Panc1 (cell line): ENCODE measurements around the gene ABHD17A. TPM values are rescaled to one million over a fixed set of nuclear protein-coding genes. Genes with fewer than 3 reads are reported as not detected.
A peak's percentile ranks its signal among the peaks of the same experiment; 100 is the strongest.

Experiments
- ATAC-seq: fragments of 200-7000 bp; cut with Tn5 transposase; 2 replicates; pipeline ENCODE4 v1.9.1; 2020; ENCODE audit warnings: mild to moderate bottlenecking, moderate library complexity
- BruUV-seq: library from RNA; stranded (reverse); fragments of 400-500 nt; replicated peaks from 2 replicates; lab custom pipeline; 2021; lab: Mats Ljungman, UMichigan
- CTCF ChIA-PET: fragments of 300-600 bp; sonication (Branson Sonifier 250); formaldehyde crosslinking; loops from one replicate; lab custom pipeline; 2022; ENCODE audit warnings: antibody characterized with exemption; lab: Charles Lee
- POLR2A ChIA-PET: fragments of 300-600 bp; sonication (Branson Sonifier 250); formaldehyde crosslinking; loops from one replicate; lab custom pipeline; 2022; ENCODE audit warnings: antibody characterized with exemption; lab: Charles Lee
- DNase-seq: peaks from one replicate; pipeline ENCODE4 v3.0.0-alpha.2; 2010; ENCODE audit warnings: low read depth, low spot score
- H3K27ac ChIP-seq: 2 replicates; pipeline ENCODE4 v1.5.1; 2011; ENCODE audit warnings: mild to moderate bottlenecking, low read length, inconsistent platforms
- H3K27me3 ChIP-seq: fragments of 200-500 bp; sonication (Bioruptor generic); 2 replicates; pipeline ENCODE4 v1.6.0; 2014; ENCODE audit warnings: low read length, inconsistent platforms; ENCODE audit not compliant: control insufficient read depth, insufficient read depth
- H3K36me3 ChIP-seq: fragments of 200-500 bp; sonication (Bioruptor generic); 2 replicates; pipeline ENCODE4 v1.5.1; 2014; ENCODE audit warnings: inconsistent platforms, mild to moderate bottlenecking, low read length, moderate library complexity; ENCODE audit not compliant: control insufficient read depth, insufficient read depth
- H3K4me1 ChIP-seq: 2 replicates; pipeline ENCODE4 v1.5.1; 2011; ENCODE audit warnings: inconsistent platforms, mild to moderate bottlenecking, low read length, moderate library complexity; ENCODE audit not compliant: control insufficient read depth, insufficient read depth
- H3K4me3 ChIP-seq, 2 experiments: 2 replicates each; pipeline ENCODE4 v1.5.1; 2011 to 2012; ENCODE audit warnings: low read depth in 2 of 2, low read length in 2 of 2, mild to moderate bottlenecking in 2 of 2, inconsistent platforms in 1 of 2, moderate library complexity in 1 of 2
- H3K9me3 ChIP-seq: fragments of 200-500 bp; sonication (Bioruptor generic); 2 replicates; pipeline ENCODE4 v1.5.1; 2014; ENCODE audit warnings: low read depth, mild to moderate bottlenecking, inconsistent platforms, low read length, moderate library complexity; ENCODE audit not compliant: control insufficient read depth, insufficient read depth
- CTCF ChIP-seq: fragments of 450-650 bp; IDR thresholded peaks from 2 replicates; pipeline ENCODE4 v1.5.1; 2017; ENCODE audit warnings: mild to moderate bottlenecking
- POLR2AphosphoS5 ChIP-seq: IDR thresholded peaks from 2 replicates; pipeline ENCODE4 v1.6.1; 2012; ENCODE audit warnings: mild to moderate bottlenecking, low read depth, low read length, moderate library complexity
- SIN3A ChIP-seq: IDR thresholded peaks from 2 replicates; pipeline ENCODE4 v1.6.1; 2012; ENCODE audit warnings: low read depth, mild to moderate bottlenecking, low read length, moderate library complexity, borderline replicate concordance; ENCODE audit not compliant: insufficient read depth
- TCF7L2 ChIP-seq: IDR thresholded peaks from 2 replicates; pipeline ENCODE4 v1.6.1; 2011; ENCODE audit warnings: mild to moderate bottlenecking, low read depth, low read length, inconsistent platforms
- in situ Hi-C: cut with HindIII; loops from 2 replicates; pipeline ENCODE4 v1.10.0; 2016; ENCODE audit warnings: low sequenced_read_pairs, low pct_unique_long_range_greater_than_20kb
- intact Hi-C: fragments of 100-400 bp; cut with micrococcal nuclease; formaldehyde crosslinking; loops from one replicate; pipeline ENCODE4 v1.10.0; 2022; ENCODE audit not compliant: unreplicated experiment
- total RNA-seq: library from RNA; stranded (reverse); gene quantifications from one replicate; pipeline ENCODE4 v1.2.1, GENCODE V29; 2021; ENCODE audit not compliant: unreplicated experiment
- TF ChIP-seq, protein P1 (sequence below), 2 experiments: IDR thresholded peaks; 2 replicates each; pipeline ENCODE4 v1.6.1; 2011 to 2012; ENCODE audit warnings: low read depth in 2 of 2, control low read depth in 1 of 2, low read length in 1 of 2, mild to moderate bottlenecking in 1 of 2, moderate library complexity in 1 of 2; ENCODE audit not compliant: insufficient read depth in 1 of 2

Gene ABHD17A
- total RNA-seq, 1 experiment from 2014 or later: 57.1 TPM

GRCh38 chr19:1874554-1875185 lies 10.6 kb downstream of the ABHD17A start:
- POLR2A ChIA-PET: interaction anchor here (0.9 kb wide), 1 partner anchor 212 kb away, joined by 9 read pairs; no protein-coding TSS in a partner anchor
- DNase-seq: no peak
- H3K27ac ChIP-seq: peak overlapping the region; percentile 83

GRCh38 chr19:1873524-1874473 lies 11.5 kb downstream of the ABHD17A start:
- DNase-seq (no peak), ATAC-seq (no peak)
- CTCF ChIA-PET: interaction anchor here (0.6 kb wide), 1 partner anchor 24 kb away, joined by 8 read pairs; no protein-coding TSS in a partner anchor
- POLR2A ChIA-PET: interaction anchor here (0.5 to 0.9 kb wide), 2 partner anchors 19 to 213 kb away, joined by 9 to 13 read pairs; no protein-coding TSS in a partner anchor
- Histone ChIP-seq H3K36me3 (no peaks in the 10 kb centered on the region; the same call in 1 of the 2 replicates), H3K4me3 (peak overlapping the region; percentile 67 to 80), H3K4me1 (peaks cover 20% of the 10 kb centered on the region), H3K27ac (peak overlapping the region; percentile 83), H3K27me3 (no peaks in the 10 kb centered on the region), H3K9me3 (no peaks in the 10 kb centered on the region)
- intact Hi-C loops: no loop called here
- in situ Hi-C loops: no loop called here
- BruUV-seq: TSS peak; percentile 84
- TF ChIP-seq SIN3A: no peak
- TF ChIP-seq, protein P1, sequence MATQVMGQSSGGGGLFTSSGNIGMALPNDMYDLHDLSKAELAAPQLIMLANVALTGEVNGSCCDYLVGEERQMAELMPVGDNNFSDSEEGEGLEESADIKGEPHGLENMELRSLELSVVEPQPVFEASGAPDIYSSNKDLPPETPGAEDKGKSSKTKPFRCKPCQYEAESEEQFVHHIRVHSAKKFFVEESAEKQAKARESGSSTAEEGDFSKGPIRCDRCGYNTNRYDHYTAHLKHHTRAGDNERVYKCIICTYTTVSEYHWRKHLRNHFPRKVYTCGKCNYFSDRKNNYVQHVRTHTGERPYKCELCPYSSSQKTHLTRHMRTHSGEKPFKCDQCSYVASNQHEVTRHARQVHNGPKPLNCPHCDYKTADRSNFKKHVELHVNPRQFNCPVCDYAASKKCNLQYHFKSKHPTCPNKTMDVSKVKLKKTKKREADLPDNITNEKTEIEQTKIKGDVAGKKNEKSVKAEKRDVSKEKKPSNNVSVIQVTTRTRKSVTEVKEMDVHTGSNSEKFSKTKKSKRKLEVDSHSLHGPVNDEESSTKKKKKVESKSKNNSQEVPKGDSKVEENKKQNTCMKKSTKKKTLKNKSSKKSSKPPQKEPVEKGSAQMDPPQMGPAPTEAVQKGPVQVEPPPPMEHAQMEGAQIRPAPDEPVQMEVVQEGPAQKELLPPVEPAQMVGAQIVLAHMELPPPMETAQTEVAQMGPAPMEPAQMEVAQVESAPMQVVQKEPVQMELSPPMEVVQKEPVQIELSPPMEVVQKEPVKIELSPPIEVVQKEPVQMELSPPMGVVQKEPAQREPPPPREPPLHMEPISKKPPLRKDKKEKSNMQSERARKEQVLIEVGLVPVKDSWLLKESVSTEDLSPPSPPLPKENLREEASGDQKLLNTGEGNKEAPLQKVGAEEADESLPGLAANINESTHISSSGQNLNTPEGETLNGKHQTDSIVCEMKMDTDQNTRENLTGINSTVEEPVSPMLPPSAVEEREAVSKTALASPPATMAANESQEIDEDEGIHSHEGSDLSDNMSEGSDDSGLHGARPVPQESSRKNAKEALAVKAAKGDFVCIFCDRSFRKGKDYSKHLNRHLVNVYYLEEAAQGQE (IDR thresholded peaks at IDR 0.05; ENCODE audit: insufficient read depth in 1 of 2, low read depth in 2 of 2, low read length in 1 of 2): no peak
- no peak for TF ChIP-seq TCF7L2
- no peak for TF ChIP-seq POLR2AphosphoS5

More at GRCh38 chr19:1874554-1875185, 10.6 kb downstream of the ABHD17A start:
- no peak for ATAC-seq
- no TSS peak for BruUV-seq
- H3K4me3 ChIP-seq: peak overlapping the region; percentile 67 to 80
- in situ Hi-C loops (no loop called here), intact Hi-C loops (no loop called here)
- CTCF ChIA-PET: interaction anchor here (0.6 kb wide), 1 partner anchor 23 kb away, joined by 8 read pairs; no protein-coding TSS in a partner anchor
- no peaks in the 10 kb centered on the region; the same call in 1 of the 2 replicates for H3K36me3 ChIP-seq
- H3K4me1 ChIP-seq: peaks cover 20% of the 10 kb centered on the region
- no peaks in the 10 kb centered on the region for H3K9me3 ChIP-seq
- no peaks in the 10 kb centered on the region for H3K27me3 ChIP-seq
- TF ChIP-seq POLR2AphosphoS5: no peak
- no peak for TF ChIP-seq TCF7L2
- TF ChIP-seq, protein P1 (IDR thresholded peaks at IDR 0.05; ENCODE audit: insufficient read depth in 1 of 2, low read depth in 2 of 2, low read length in 1 of 2): no peak
- TF ChIP-seq CTCF: no peak
- no peak for TF ChIP-seq SIN3A
